T-cell (primary cell): ENCODE results near the gene DIS3L2. TPM values are rescaled to one million over a fixed set of nuclear protein-coding genes. Genes with fewer than 3 reads are reported as not detected.

Experiments
- ATAC-seq, 4 experiments: fragments of 200-7000 bp in 3 of 4; fragments of 150-1000 bp in 1 of 4; cut with Tn5 transposase; replicated peaks in 1 of 4; 1 replicate in 3 of 4; 2 replicates in 1 of 4; pipeline ENCODE4 v1.10.0; 2021; ENCODE audit warnings: moderate library complexity in 3 of 4, mild to moderate bottlenecking in 2 of 4, moderate number of reproducible peaks in 1 of 4
- CTCF ChIA-PET, 2 donors: fragments of 300-600 bp; sonication (Branson Sonifier 250); formaldehyde crosslinking; loops; one replicate each; lab custom pipeline; 2022; ENCODE audit warnings: antibody characterized with exemption in 2 of 2; lab: Charles Lee
- POLR2A ChIA-PET, 2 donors: fragments of 300-600 bp; sonication (Branson Sonifier 250); formaldehyde crosslinking; loops; one replicate each; lab custom pipeline; 2022; ENCODE audit warnings: antibody characterized with exemption in 2 of 2; lab: Charles Lee
- DNase-seq, 35 experiments: peaks; one replicate each; pipeline versions ENCODE4 v3.0.0 to v3.0.0-alpha.2; 2013 to 2023
- H3K27ac ChIP-seq: one replicate; pipeline ENCODE4 v1.5.1; 2013; ENCODE audit warnings: low read length
- H3K27me3 ChIP-seq, 2 experiments: replicated peaks in 1 of 2; 1 replicate in 1 of 2; 2 replicates in 1 of 2; pipeline versions ENCODE4 v1.6.1 to v1.7.0; 2013; ENCODE audit warnings: low read length in 1 of 2, mixed read lengths in 1 of 2; ENCODE audit not compliant: control insufficient read depth in 2 of 2, insufficient read depth in 2 of 2; ENCODE audit errors: extremely low read depth in 1 of 2
- H3K36me3 ChIP-seq, 2 donors: 1 replicate in 1 of 2; 2 replicates in 1 of 2; pipeline versions ENCODE4 v1.6.1 to v1.7.0; 2013; ENCODE audit warnings: low read length in 1 of 2; ENCODE audit not compliant: control insufficient read depth in 2 of 2, insufficient read depth in 1 of 2; ENCODE audit errors: extremely low read depth in 1 of 2
- H3K4me1 ChIP-seq, 2 experiments: 1 replicate in 1 of 2; 2 replicates in 1 of 2; pipeline versions ENCODE4 v1.6.1 to v1.7.0; 2013; ENCODE audit warnings: low read length in 2 of 2, mixed read lengths in 1 of 2; ENCODE audit not compliant: insufficient read depth in 2 of 2, control insufficient read depth in 1 of 2; ENCODE audit errors: extremely low read depth in 1 of 2
- H3K4me3 ChIP-seq, 2 donors: 1 replicate in 1 of 2; 2 replicates in 1 of 2; pipeline versions ENCODE4 v1.5.1 to v1.7.0; 2013; ENCODE audit warnings: mild to moderate bottlenecking in 2 of 2, low read length in 1 of 2, moderate library complexity in 1 of 2; ENCODE audit not compliant: control insufficient read depth in 1 of 2; ENCODE audit errors: extremely low read depth in 1 of 2
- H3K9me3 ChIP-seq: 2 replicates; pipeline ENCODE4 v1.7.0; 2013
- H3K27ac Mint-ChIP-seq, 2 donors: one replicate each; pipeline ENCODE4 v1.8.0; 2020 to 2021; ENCODE audit warnings: mild to moderate bottlenecking in 2 of 2, mixed read lengths in 2 of 2
- H3K27me3 Mint-ChIP-seq, 2 donors: one replicate each; pipeline ENCODE4 v1.8.0; 2021 to 2022; ENCODE audit warnings: mixed read lengths in 2 of 2
- H3K36me3 Mint-ChIP-seq: one replicate; pipeline ENCODE4 v1.8.0; 2021; ENCODE audit warnings: mixed read lengths
- H3K4me1 Mint-ChIP-seq, 3 donors: one replicate each; pipeline ENCODE4 v1.8.0; 2020 to 2022; ENCODE audit warnings: mixed read lengths in 3 of 3, mild to moderate bottlenecking in 1 of 3
- H3K4me3 Mint-ChIP-seq, 3 donors: one replicate each; pipeline ENCODE4 v1.8.0; 2020 to 2022; ENCODE audit warnings: mild to moderate bottlenecking in 3 of 3, mixed read lengths in 3 of 3, moderate library complexity in 3 of 3
- H3K9me3 Mint-ChIP-seq, 3 donors: one replicate each; pipeline ENCODE4 v1.8.0; 2020 to 2022; ENCODE audit warnings: mixed read lengths in 3 of 3
- WGBS: methylation state at CpG from one replicate; pipeline ENCODE4 v1.1.5; 2013; ENCODE audit warnings: missing lambda C conversion rate; ENCODE audit not compliant: insufficient coverage; 5-methylcytosine and 5-hydroxymethylcytosine counted together
- total RNA-seq, 35 experiments: library from RNA in 6 of 35; stranded (reverse) in 6 of 35; fragments of 120-200 nt in 1 of 35; gene quantifications; one replicate each; pipeline versions ENCODE4 v1.2.1 to v1.2.4 and lab custom pipeline; 2013 to 2026

DIS3L2 gene
- total RNA-seq, 5 donors from 2014 or later (not counting 1 experiment from before 2014, with no cell fraction given) = 55.0 to 70.9 (median 61.4) TPM

GRCh38 chr2:232061265-232061664 is 99.8 kb downstream of the DIS3L2 start:
- ChIA-PET CTCF (interaction anchor here (0.5 to 1.0 kb wide), 2 partner anchors 385 to 553 kb away, joined by 3 read pairs; no protein-coding TSS in a partner anchor), POLR2A (no interaction called here)
- Mint-ChIP-seq H3K36me3 (peaks cover 23% of the 10 kb centered on the region), H3K27me3 (no peaks in the 10 kb centered on the region), H3K9me3 (peaks cover 3 to 12% (median 6%) of the 10 kb centered on the region in 3 donors), H3K4me1 (peaks cover 51 to 57% (median 52%) of the 10 kb centered on the region in 3 donors), H3K4me3 (no peak overlapping the region), H3K27ac (no peak overlapping the region)
- Histone ChIP-seq H3K9me3 (no peaks in the 10 kb centered on the region), H3K27me3 (no peaks in the 10 kb centered on the region), H3K36me3 (no peaks in the 10 kb centered on the region), H3K27ac (no peak overlapping the region), H3K4me3 (no peak overlapping the region), H3K4me1 (peaks cover 0 to 2% of the 10 kb centered on the region in 2 experiments)
- no peak for ATAC-seq
- no peak for DNase-seq
- WGBS = 86% methylated on average over 4 of the region's 4 CpGs

- H3K36me3 Mint-ChIP-seq = peaks cover 11% of the 10 kb centered on the region
- no peaks in the 10 kb centered on the region for H3K9me3 Mint-ChIP-seq
- H3K4me1 ChIP-seq = peaks cover 7 to 13% of the 10 kb centered on the region in 2 experiments
- ATAC-seq (no peak), DNase-seq (no peak)
- no peak overlapping the region for H3K27ac Mint-ChIP-seq
- H3K4me3 Mint-ChIP-seq = no peak overlapping the region
- CTCF ChIA-PET = interaction anchor here in 1 of 2 donors (0.6 kb wide), 1 partner anchor 303 kb away, joined by 3 read pairs; no protein-coding TSS in a partner anchor
- H3K4me1 Mint-ChIP-seq = peaks cover 56 to 65% (median 62%) of the 10 kb centered on the region in 3 donors
- H3K27ac ChIP-seq = no peak overlapping the region
- no peaks in the 10 kb centered on the region for H3K27me3 ChIP-seq
- no peaks in the 10 kb centered on the region for H3K9me3 ChIP-seq
- POLR2A ChIA-PET = no interaction called here
- no peak overlapping the region for H3K4me3 ChIP-seq
- 100% methylated on average over 1 of the region's 4 CpGs for WGBS
- H3K27me3 Mint-ChIP-seq = no peaks in the 10 kb centered on the region
- no peaks in the 10 kb centered on the region for H3K36me3 ChIP-seq
Measured at GRCh38 chr2:232073026-232073425, 111.5 kb downstream of the DIS3L2 start.

GRCh38 chr2:232073699-232074098 is 112.2 kb downstream of the DIS3L2 start:
- no peaks in the 10 kb centered on the region for H3K27me3 Mint-ChIP-seq
- no peaks in the 10 kb centered on the region for H3K27me3 ChIP-seq
- peaks cover 11% of the 10 kb centered on the region for H3K36me3 Mint-ChIP-seq
- peaks cover 58 to 66% (median 63%) of the 10 kb centered on the region in 3 donors for H3K4me1 Mint-ChIP-seq
- DNase-seq (no peak), ATAC-seq (no peak)
- no peak overlapping the region for H3K27ac ChIP-seq
- WGBS = no CpG with 5 or more reads among the region's 3 CpGs
- H3K4me1 ChIP-seq = peaks cover 7 to 13% of the 10 kb centered on the region in 2 experiments
- H3K4me3 ChIP-seq = no peak overlapping the region
- no peaks in the 10 kb centered on the region for H3K9me3 Mint-ChIP-seq
- POLR2A ChIA-PET = no interaction called here
- no peak overlapping the region for H3K4me3 Mint-ChIP-seq
- no peaks in the 10 kb centered on the region for H3K9me3 ChIP-seq
- H3K36me3 ChIP-seq = no peaks in the 10 kb centered on the region
- no peak overlapping the region for H3K27ac Mint-ChIP-seq
- CTCF ChIA-PET = interaction anchor here in 1 of 2 donors (1.2 kb wide), 1 partner anchor 11 kb away, joined by 7 read pairs; no protein-coding TSS in a partner anchor

- peaks cover 53 to 57% (median 55%) of the 10 kb centered on the region in 3 donors for H3K4me1 Mint-ChIP-seq
- H3K27me3 ChIP-seq = no peaks in the 10 kb centered on the region
- H3K9me3 Mint-ChIP-seq = peaks cover 0 to 6% (median 6%) of the 10 kb centered on the region in 3 donors
- no peaks in the 10 kb centered on the region for H3K9me3 ChIP-seq
- ChIA-PET CTCF (no interaction called here), POLR2A (no interaction called here)
- H3K36me3 ChIP-seq = no peaks in the 10 kb centered on the region
- H3K4me1 ChIP-seq = peaks cover 7 to 13% of the 10 kb centered on the region in 2 experiments
- no peak overlapping the region for H3K27ac ChIP-seq
- no peak overlapping the region for H3K4me3 ChIP-seq
- no CpG with 5 or more reads among the region's 1 CpG for WGBS
- H3K4me3 Mint-ChIP-seq = no peak overlapping the region
- ATAC-seq = no peak
- H3K27me3 Mint-ChIP-seq = no peaks in the 10 kb centered on the region
- DNase-seq = no peak
- peaks cover 17% of the 10 kb centered on the region for H3K36me3 Mint-ChIP-seq
- no peak overlapping the region for H3K27ac Mint-ChIP-seq
Measured at GRCh38 chr2:232075080-232075479, 113.6 kb downstream of the DIS3L2 start.

GRCh38 chr2:232075859-232076258 is 114.3 kb downstream of the DIS3L2 start:
- peaks cover 5 to 7% of the 10 kb centered on the region in 2 experiments for H3K4me1 ChIP-seq
- Mint-ChIP-seq H3K4me3 (no peak overlapping the region), H3K27me3 (no peaks in the 10 kb centered on the region), H3K9me3 (peaks cover 0 to 7% (median 6%) of the 10 kb centered on the region in 3 donors), H3K4me1 (peaks cover 46 to 49% (median 49%) of the 10 kb centered on the region in 3 donors), H3K36me3 (peaks cover 19% of the 10 kb centered on the region), H3K27ac (no peak overlapping the region)
- H3K27ac ChIP-seq = no peak overlapping the region
- WGBS = no CpG with 5 or more reads among the region's 1 CpG
- H3K4me3 ChIP-seq = no peak overlapping the region
- ChIA-PET POLR2A (no interaction called here), CTCF (no interaction called here)
- DNase-seq (no peak), ATAC-seq (no peak)
- H3K27me3 ChIP-seq = no peaks in the 10 kb centered on the region
- no peaks in the 10 kb centered on the region for H3K36me3 ChIP-seq
- no peaks in the 10 kb centered on the region for H3K9me3 ChIP-seq

GRCh38 chr2:232076272-232076671 is 114.8 kb downstream of the DIS3L2 start:
- no peak overlapping the region for H3K4me3 Mint-ChIP-seq
- Histone ChIP-seq H3K36me3 (no peaks in the 10 kb centered on the region), H3K27me3 (no peaks in the 10 kb centered on the region), H3K4me1 (peaks cover 3 to 4% of the 10 kb centered on the region in 2 experiments), H3K9me3 (no peaks in the 10 kb centered on the region), H3K27ac (no peak overlapping the region), H3K4me3 (no peak overlapping the region)
- H3K36me3 Mint-ChIP-seq = peaks cover 21% of the 10 kb centered on the region
- H3K27ac Mint-ChIP-seq = no peak overlapping the region
- no CpG with 5 or more reads among the region's 1 CpG for WGBS
- DNase-seq (no peak), ATAC-seq (no peak)
- no peaks in the 10 kb centered on the region for H3K27me3 Mint-ChIP-seq
- peaks cover 2 to 7% (median 6%) of the 10 kb centered on the region in 3 donors for H3K9me3 Mint-ChIP-seq
- peaks cover 42 to 45% (median 45%) of the 10 kb centered on the region in 3 donors for H3K4me1 Mint-ChIP-seq
- CTCF ChIA-PET = no interaction called here
- POLR2A ChIA-PET = no interaction called here
